GM12878 (cell line): ENCODE measurements around the gene THBD.

Experiments
- CTCF ChIP-seq, 3 experiments: IDR thresholded peaks in 2 of 3; conservative IDR thresholded peaks in 1 of 3; 2 replicates each; pipeline ENCODE4 v1.5.1; 2011; ENCODE audit warnings: low read depth in 3 of 3, low read length in 3 of 3, mild to moderate bottlenecking in 3 of 3, control low read depth in 2 of 3, moderate library complexity in 2 of 3, inconsistent platforms in 1 of 3, mixed read lengths in 1 of 3; ENCODE audit not compliant: control insufficient read depth in 2 of 3, insufficient read depth in 1 of 3; ENCODE audit errors: extremely low read depth in 1 of 3
- EGR1 ChIP-seq, 2 experiments: IDR thresholded peaks; 1 replicate in 1 of 2; 2 replicates in 1 of 2; pipeline ENCODE4 v1.6.1; 2011 to 2012; ENCODE audit warnings: low read depth in 2 of 2, low read length in 2 of 2, borderline replicate concordance in 1 of 2, mild to moderate bottlenecking in 1 of 2, moderate library complexity in 1 of 2
- EZH2 ChIP-seq: IDR thresholded peaks from 2 replicates; pipeline ENCODE4 v1.6.1; 2012; ENCODE audit warnings: low read depth, mild to moderate bottlenecking, control low read depth, inconsistent platforms, low read length, borderline replicate concordance; ENCODE audit not compliant: control insufficient read depth
- KDM1A ChIP-seq: fragments of 200-600 bp; sonication (generic); IDR thresholded peaks from 2 replicates; pipeline ENCODE4 v1.6.1; 2016; ENCODE audit warnings: borderline replicate concordance
- MXI1 ChIP-seq: fragments of 150-350 bp; IDR thresholded peaks from 2 replicates; pipeline ENCODE4 v1.6.1; 2011; ENCODE audit warnings: low read depth, mild to moderate bottlenecking, inconsistent platforms, low read length, improper control_type of control experiment
- NFIC ChIP-seq: IDR thresholded peaks from 2 replicates; pipeline ENCODE4 v1.6.1; 2012; ENCODE audit warnings: low read depth, mild to moderate bottlenecking, inconsistent platforms, low read length, moderate library complexity
- NFXL1 ChIP-seq: fragments of 450-650 bp; IDR thresholded peaks from 2 replicates; pipeline ENCODE4 v1.6.1; 2017; ENCODE audit warnings: antibody characterized with exemption, mild to moderate bottlenecking, borderline replicate concordance
- POLR2A ChIP-seq: IDR thresholded peaks from 2 replicates; pipeline ENCODE4 v1.6.1; 2011; ENCODE audit warnings: low read depth, mild to moderate bottlenecking, low read length
- RAD21 ChIP-seq: IDR thresholded peaks from 2 replicates; pipeline ENCODE4 v1.6.1; 2011; ENCODE audit warnings: mild to moderate bottlenecking, low read depth, low read length, moderate library complexity; ENCODE audit not compliant: insufficient read depth
- YBX1 ChIP-seq: fragments of 450-650 bp; IDR thresholded peaks from 2 replicates; pipeline ENCODE4 v1.6.1; 2016; ENCODE audit warnings: antibody characterized with exemption

GRCh38 chr20:23087587-23088251 is 38.2 kb upstream of the THBD start:
- TF ChIP-seq KDM1A, result no peak
- no peak for TF ChIP-seq RAD21
- TF ChIP-seq EGR1 (IDR thresholded peaks at IDR 0.05; ENCODE audit: borderline replicate concordance in 1 of 2, low read depth in 2 of 2, low read length in 2 of 2), result no peak
- TF ChIP-seq CTCF (IDR thresholded peaks at IDR 0.05 in 2 of 3, conservative IDR thresholded peaks at IDR 0.05 in 1 of 3; ENCODE audit: control insufficient read depth in 2 of 3, extremely low read depth in 1 of 3, insufficient read depth in 1 of 3, low read depth in 3 of 3, low read length in 3 of 3), result no peak
- no peak for TF ChIP-seq NFXL1
- no peak for TF ChIP-seq EZH2
- TF ChIP-seq YBX1, result no peak
- no peak for TF ChIP-seq MXI1
- no peak for TF ChIP-seq NFIC
- no peak for TF ChIP-seq POLR2A
